Epithelial cell of prostate (primary cell): Measurements from ENCODE around the gene PHACTR4.
"Not testable (repeated sequence)": the region's sequence is repeated elsewhere in the genome, so short reads cannot be mapped to it uniquely, and the experiment has no call there.

ENCODE experiments used
- DNase-seq: peaks from one replicate; pipeline ENCODE4 v3.0.0-alpha.2; 2011; ENCODE audit warnings: low read depth, low spot score
- H3K27ac ChIP-seq: fragments of 450-650 bp; 2 replicates; pipeline ENCODE4 v1.5.1; 2017; ENCODE audit warnings: mild to moderate bottlenecking

Gene PHACTR4

DNA sequence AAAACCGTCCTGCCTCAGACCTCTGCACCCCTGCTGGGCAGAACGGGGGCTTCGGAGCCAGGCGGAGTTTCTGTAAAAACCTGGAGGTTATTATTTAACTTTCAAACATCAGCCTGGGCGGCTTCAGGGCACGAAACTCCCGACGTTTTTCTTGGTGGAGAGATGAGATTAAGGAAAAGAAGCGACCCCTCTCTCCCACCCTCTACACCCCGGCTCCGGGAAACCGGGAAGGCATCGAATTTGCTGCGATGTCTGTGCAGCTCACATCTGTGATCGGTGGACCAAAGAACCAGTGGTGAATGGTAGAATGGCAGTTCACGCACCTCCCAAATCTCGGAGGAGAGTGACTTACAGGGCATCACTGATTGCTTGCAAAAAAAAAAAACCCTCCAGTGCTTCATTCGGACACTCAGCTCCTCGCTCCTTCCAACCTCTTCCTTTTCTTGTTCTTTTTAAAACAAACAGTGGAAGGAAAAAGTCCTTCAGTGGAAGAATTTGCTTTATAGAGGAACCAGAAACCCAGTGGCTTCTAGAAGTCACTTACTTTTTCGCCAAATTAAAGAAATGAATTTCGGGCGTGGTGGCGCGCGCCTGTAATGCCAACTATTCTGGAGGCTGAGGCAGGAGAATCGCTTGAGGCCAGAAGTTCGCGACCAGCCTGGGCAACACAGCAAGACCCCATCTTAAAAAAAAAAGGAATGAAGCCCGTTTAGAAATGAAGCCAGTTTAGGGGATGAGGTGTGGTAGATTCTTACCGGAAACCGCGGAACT lies 884 bp downstream of the PHACTR4 start:
- no peak for DNase-seq
- H3K27ac ChIP-seq, result peak overlapping the region; percentile 79

DNA sequence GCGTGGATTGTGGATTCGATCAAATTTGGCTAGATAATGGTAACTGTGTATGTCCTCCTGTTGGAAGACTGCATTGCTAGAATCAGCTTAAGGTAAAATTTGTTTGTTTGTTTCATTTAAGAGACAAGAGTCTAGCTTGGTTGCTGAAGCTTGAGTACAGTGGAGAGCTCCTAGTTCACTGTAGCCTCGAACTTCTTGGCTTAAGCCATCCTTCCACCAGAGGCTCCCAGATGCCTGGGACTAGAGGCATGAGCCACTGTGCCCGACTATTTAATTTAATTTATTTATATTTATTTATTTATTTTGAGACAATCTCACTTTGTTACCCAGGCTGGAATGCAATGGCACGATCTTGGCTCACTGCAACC lies 1.5 kb downstream of the PHACTR4 start:
- H3K27ac ChIP-seq, result no peak overlapping the region
- no peak for DNase-seq

DNA sequence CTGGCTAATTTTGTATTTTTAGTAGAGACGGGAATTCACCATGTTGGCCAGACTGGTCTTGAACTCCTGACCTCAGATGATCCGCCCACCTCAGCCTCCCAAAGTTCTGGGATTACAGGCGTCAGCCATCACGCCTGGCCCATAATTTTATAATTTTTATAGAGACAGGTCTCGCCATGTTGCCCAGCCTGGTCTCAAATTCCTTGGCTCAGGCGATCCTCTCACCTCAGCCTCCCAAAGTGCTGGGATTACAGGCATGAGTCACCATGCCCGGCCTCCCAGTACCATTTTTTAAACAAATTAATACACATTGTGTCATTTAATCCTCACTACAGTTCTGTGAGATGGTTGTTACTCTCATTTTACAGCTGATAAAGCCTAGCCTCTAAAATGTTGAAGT lies 3.9 kb downstream of the PHACTR4 start:
- DNase-seq, result not testable (repeated sequence)
- H3K27ac ChIP-seq, result peak overlapping the region; percentile 95

DNA sequence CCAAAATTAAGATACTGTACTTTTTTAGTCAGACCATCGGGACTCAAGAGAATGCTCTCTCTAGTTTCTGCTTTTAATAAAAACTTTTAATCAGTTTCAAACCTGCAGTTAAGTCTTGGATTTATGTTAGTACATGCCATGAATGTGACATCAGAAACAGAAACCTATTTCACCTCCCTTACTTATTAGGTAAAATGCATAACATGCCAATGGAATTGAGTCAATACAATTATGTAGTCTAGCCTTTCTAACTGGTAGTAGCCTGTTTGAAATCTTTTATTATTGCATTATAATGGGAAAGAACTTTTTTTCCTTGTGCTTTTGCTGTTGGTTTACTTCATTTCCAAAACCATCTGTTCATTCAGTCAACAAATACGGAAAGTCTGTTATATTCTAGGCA lies 4.8 kb downstream of the PHACTR4 start:
- H3K27ac ChIP-seq, result peak overlapping the region; percentile 95
- peak; percentile 60 for DNase-seq

DNA sequence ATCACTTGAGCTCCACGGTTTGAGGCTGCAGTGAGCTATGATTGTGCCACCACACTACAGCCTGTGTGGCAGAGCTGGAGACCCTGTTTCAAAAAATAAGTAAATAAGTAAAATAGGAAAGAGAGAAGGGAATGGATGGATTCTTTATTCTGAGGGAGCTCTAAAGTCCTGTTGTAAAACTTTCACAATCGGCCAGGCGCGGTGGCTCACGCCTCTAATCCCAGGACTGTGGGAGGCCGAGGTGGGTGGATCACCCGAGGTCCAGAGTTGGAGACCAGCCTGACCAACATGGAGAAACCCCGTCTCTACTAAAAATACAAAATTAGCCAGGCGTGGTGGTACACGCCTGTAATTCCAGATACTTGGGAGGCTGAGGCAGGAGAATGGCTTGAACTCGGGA lies 6.1 kb downstream of the PHACTR4 start:
- DNase-seq, result not testable (repeated sequence)

DNA sequence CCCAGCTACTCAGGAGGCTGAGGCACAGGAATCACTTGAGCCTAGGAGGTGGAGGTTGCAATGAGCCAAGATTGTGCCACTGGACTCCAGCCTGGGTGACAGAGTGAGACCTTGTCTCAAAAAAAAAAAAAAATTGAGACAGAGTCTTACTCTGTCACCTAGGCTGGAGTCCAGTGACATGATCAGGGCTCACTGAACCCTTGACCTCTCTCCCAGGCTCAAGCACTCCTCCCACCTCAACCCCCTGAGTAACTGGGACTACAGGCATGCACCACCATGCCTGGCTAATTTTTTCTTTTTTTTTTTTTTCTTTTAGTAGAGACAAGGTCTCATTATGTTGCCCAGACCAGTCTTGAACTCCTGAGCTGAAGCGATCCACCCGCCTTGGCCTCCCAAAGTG lies 6.7 kb downstream of the PHACTR4 start:
- H3K27ac ChIP-seq, DNase-seq: not testable (repeated sequence)

More for the DNA sequence above, 6.1 kb downstream of the PHACTR4 start:
- peak overlapping the region; percentile 95 for H3K27ac ChIP-seq

DNA sequence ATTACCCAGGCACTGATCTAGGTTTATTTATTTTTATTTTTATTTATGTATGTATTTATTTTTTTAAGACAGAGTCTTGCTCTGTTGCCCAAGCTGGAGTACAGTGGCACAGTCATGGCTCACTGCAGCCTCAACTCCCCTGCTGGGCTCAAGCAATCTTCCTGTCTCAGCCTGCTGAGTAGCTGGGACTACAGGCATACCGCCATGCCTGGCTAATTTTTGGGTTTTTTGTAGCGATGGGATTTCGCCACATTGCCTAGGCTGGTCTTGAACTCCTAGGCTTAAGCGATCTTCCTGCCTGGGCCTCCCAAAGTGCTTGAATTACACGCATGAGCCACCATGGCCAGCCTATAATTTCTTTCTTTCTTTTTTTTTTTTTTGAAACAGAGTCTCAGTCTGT lies 9.4 kb downstream of the PHACTR4 start:
- no peak overlapping the region for H3K27ac ChIP-seq
- no peak for DNase-seq

DNA sequence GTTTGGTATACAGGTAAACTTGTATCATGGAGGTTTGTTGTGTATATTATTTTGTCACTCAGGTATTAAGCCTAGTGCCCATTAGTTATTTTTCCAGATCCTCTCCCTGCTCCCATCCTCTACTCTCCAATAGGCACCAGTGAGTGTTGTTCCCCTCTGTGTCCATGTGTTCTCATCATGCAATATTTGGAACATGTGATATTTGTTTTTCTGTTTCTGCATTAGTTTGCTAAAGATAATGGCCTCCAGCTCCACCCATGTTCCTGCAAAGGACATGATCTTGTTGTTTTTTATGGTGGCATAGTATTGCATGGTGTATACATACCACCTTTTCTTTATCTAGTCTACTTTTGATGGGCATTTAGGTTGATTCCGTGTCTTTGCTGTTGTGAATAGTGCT lies 10.9 kb downstream of the PHACTR4 start:
- DNase-seq, result no peak

DNA sequence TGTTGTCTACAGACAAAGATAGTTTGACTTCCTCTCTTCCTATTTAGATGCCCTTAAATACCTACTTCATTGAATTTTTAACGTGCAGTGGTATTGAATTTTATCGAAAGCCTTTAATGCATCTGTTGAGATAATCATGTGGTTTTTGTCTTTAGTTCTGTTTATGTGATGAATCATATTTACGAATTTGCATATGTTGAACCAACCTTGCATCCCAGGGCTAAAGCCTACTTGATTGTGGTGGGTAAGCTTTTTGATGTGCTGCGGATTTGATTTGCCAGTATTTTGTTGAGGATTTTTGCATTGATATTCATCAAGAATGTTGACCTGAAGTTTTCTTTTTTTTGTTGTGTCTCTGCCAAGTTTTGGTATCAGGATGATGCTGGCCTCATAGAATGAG lies 14.2 kb downstream of the PHACTR4 start:
- not testable (repeated sequence) for DNase-seq, H3K27ac ChIP-seq

More for the DNA sequence above, 10.9 kb downstream of the PHACTR4 start:
- no peak overlapping the region for H3K27ac ChIP-seq

DNA sequence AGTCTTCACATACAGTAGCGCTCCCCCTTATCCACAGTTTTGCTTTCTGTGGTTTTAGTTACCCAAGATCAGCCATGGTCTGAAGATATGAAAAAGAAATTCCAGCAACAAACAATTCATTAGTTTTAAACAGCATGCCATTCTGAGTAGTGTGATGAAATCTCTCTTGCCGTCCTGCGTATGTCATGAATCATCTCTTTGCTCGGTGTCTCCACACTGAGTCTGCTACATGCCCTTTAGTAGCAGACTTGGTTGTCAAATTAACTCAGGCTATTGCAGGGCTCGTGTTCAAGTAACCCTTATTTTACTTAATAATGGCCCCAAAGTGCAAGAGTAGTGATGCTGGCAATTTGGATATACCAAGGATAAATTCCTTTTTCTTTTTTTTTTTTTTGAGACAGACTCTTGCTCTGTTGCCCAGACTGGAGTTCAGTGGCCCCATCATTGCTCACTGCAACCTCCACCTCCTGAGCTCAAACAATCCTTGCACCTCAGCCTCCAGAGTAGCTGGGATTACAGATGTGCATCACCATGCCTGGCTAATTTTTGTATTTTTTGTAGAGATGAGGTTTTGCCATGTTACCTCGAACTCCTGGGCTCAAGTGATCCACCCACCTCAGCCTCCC lies 22.6 kb downstream of the PHACTR4 start:
- no peak for DNase-seq
- H3K27ac ChIP-seq, result peak overlapping the region; percentile 83

DNA sequence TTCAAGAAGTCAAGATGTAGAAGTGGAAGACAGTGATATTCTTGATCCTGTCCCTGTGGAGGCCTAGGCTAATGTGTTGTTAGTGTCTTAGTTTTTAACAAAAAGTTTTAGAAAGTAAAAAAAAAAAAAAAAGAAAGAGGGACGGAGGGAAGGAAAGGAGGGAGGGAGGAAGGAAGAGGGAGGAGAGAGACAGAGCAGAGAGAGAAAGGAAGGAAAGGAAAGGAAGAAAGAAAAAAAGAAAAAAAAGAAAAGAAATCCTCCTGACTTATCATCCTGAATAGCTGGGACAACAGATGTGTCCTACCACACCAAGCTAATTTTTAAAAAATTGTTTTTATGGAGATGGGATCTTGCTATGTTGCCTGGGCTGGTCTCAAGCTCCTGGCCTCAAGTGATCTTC lies 24.6 kb downstream of the PHACTR4 start:
- H3K27ac ChIP-seq, result no peak overlapping the region
- no peak for DNase-seq

DNA sequence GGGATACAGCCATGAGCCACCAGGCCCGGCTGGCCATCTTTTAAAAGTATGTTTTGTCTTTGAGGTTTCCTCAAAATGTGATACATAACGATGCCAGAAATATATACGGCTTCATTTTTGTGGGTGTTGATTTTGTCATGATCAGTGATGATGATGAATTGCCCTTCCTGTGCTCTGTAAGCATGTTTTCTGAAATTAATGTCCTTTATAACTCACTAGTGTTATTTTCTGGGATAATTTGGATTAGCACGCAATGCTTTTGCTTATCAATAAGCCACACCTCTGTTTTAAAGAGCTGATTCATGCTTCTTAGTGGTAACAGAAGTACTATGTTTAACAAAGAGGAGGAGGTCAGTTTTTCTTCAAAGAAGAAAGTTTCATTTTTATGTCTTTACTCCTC lies 25.6 kb downstream of the PHACTR4 start:
- no peak for DNase-seq
- H3K27ac ChIP-seq, result no peak overlapping the region

DNA sequence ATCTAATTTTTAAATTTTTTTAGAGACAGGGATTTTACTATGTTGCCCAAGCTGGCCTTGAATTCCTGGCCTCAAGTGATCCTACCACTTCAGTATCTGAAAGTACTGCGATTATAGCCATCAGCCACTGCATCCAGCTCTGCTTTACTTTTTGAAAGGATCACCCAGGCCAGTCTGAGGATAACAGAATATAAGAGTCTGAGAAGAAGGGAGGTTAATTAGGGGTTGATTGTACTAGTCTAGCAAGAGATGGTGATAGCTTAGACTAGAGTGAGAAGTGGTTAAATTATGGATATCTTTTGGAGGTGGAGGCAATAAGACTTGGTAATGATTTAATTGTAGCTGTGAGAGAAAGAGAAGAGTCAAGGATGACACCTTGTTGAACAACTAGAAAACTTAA lies 32.2 kb downstream of the PHACTR4 start:
- DNase-seq, result no peak
- H3K27ac ChIP-seq, result no peak overlapping the region

DNA sequence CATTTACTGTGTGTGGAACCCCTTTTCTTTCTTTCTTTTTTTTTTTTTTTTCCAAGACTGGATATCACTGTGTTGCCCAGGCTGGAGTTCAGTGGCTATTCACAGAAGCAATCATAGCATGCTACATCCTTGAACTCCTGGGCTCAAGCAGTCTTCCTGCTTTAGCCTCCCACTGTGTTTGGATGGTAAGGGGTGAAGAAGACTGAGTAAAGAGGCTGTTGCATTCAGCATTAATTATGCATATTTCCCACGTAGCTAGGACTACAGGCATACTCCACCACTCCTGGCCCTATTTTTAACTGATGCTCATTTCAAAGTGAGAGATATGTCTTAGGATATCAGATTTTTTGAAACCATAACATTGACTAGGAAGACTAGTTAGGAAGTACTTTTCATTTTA lies 39.5 kb downstream of the PHACTR4 start:
- DNase-seq, result no peak
- H3K27ac ChIP-seq, result no peak overlapping the region

DNA sequence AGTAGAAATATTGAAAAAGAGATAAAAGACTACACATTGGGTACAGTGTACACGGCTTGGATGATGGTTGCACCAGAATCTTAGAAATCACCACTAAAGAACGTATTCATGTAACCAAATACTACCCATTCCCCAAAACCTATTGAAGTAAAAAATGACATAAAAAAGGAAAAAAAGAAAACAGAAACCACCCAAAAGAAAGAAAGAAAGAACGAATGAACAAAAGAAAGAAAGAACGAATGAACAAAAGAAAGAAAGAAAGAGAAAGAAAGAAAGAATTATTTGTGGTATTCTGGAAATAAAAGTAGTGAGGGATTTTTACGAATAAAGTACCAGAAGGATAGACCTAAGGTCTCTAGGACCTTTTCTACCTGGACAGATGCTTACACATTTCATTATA lies 42.1 kb downstream of the PHACTR4 start:
- DNase-seq, result no peak
- H3K27ac ChIP-seq, result no peak overlapping the region

DNA sequence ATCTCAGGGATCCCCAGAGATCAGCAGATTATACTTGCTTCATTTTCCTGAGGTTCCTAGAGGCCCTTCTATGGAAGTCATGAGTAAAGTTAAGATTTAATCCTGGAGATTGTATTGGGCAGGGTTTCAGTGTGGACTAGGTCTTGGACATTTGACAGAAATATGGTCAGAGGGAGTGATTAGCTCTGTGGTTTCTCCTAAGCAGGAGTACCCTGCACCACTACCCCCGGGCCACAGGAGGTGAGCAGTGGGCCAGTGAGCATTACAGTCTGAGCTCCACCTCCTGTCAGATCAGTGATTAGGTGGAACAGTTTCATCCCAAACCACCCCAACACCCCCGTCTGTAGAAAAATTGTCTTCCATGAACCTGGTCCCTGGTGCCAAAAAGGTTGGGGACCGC lies 43.2 kb downstream of the PHACTR4 start:
- H3K27ac ChIP-seq, result no peak overlapping the region
- no peak for DNase-seq

DNA sequence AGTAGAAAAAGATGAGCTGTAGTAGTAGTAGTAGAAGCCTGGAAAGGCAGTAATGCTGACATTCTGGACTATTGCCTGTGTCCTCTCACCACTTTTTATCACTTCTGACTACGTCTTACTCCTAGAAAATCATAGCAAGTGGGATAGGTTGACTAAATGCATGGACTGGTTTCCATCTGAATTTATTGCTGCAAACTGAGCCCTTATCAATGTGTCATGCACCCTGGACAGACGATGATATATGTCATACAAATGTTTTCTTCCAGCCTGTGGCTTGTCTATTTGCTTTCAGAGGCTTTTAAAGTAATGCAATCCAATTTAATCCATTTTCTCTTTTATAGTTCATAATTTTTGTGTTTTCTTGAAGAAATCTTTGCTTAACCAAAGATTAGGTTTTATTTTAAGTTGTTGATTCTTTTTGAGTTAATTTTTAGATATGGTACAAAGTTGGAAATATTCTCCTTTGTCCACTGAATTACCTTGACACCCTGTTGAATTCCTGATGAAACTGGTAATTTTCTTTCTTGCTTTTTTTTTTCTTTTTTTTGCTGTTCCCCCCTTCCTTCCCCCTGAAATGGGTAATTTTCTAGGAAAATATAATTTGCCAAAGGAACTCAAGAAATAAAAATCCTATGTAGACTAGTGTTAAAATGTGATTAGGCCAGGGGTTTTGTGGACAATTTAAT lies 47.1 kb downstream of the PHACTR4 start:
- DNase-seq, result no peak
- H3K27ac ChIP-seq, result peak overlapping the region; percentile 96

DNA sequence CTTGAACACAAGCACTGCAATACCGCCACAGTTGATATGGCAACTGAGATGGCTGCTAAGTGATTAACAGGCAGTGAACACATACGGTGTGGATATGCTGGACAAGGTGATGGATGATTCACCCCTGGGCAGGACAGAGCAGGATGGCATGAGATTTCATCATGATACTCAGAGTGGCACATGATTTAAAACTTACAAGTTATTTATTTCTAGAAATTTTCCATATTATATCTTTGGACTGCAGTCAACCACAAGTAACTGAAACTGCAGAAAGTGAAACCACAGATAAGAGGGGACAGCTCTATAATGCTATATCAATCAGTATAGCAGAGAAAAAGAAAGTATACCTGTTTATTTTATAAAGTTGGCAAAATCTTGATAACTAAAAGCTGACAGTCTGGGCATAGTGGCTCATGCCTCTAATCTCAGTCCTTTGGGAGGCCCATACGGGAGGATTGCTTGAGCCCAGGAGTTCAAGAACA lies 47.9 kb downstream of the PHACTR4 start:
- H3K27ac ChIP-seq, result peak overlapping the region; percentile 96
- DNase-seq, result peak; percentile 89

DNA sequence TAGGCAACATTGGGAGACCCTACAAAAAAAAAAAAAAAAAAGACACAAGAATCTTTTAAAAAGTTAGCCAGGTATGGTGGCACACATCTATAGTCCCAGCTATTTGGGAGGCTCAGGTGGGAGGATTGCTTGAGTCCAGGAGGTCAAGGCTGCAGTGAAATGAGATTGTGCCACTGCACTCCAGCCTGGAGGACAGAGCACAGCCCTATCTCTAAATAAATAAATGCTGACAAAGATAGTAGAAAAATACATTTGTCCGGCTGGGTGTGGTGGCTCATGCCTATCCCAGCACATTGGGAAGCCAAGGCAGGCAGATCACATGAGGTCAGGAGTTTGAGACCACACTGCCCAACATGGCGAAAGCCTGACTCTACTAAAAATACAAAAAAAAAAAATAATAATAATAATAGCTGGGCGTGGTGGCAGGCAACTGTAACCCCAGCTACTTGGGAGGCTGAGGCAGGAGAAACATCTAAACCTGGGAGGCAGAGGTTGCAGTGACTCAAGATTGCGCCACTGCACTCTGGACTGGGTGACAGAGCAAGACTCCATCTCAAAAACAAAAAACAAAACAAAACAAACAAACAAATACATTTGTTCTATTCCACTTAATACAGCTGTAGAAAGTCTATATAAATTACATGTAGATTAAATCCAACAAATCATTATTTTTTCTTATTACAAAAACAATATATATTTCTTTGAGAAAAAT lies 48.5 kb downstream of the PHACTR4 start:
- peak overlapping the region; percentile 96 for H3K27ac ChIP-seq
- no peak for DNase-seq

DNA sequence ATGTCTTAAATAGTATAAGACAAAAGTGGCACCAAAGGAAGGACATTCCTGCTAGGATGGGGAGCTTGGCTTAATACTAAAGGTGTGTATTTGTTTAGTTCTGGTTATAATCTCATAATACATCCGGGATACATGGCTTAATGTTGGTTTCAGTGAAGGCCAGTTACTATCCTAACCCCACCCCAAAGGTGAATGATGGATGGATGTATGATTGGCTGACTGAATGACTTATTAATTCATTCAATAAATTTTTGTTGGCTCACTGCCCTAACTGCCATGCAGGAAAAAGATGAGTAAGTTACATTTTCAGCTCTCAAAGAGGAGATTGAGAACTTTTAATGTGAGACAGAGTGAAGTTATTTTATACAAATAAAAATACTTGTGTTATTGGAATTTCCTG lies 52.2 kb downstream of the PHACTR4 start:
- DNase-seq, result no peak
- H3K27ac ChIP-seq, result peak overlapping the region; percentile 54

DNA sequence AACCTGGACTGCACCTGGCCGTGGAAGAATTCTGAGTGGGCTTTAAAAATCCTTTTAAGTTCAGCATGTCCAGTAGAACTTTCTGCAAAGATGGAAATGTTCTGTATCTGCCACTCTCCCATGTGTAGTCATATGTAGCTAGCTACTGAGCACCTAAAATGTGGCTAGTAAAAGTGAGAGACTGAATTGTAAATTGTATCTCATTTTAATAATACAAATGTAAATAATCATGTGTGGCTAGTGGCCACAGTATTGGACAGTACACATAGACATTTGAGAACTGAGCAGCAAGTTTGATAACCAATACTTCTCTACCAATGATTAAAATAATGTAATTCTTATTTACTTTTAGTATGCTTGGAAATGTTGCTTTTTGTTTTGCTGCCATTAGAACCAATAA lies 57.3 kb downstream of the PHACTR4 start:
- DNase-seq, result no peak
- no peak overlapping the region for H3K27ac ChIP-seq
